K562 (cell line): ENCODE data around the gene MYMK. TPM values are rescaled to one million over a fixed set of nuclear protein-coding genes. Genes with fewer than 3 reads are reported as not detected.

ENCODE experiments used
- ATAC-seq: fragments of 200-7000 bp; cut with Tn5 transposase; 3 replicates; pipeline ENCODE4 v1.9.1; 2020; ENCODE audit warnings: moderate library complexity
- Bru-seq: library from RNA; stranded (reverse); fragments of 400-500 nt; gene quantifications from one replicate; lab custom pipeline; 2021; lab: Mats Ljungman, UMichigan
- BruChase-seq, 2 experiments: library from RNA; stranded (reverse); fragments of 400-500 nt; gene quantifications; one replicate each; lab custom pipeline; 2021; lab: Mats Ljungman, UMichigan
- BruUV-seq: library from RNA; stranded (reverse); fragments of 400-500 nt; replicated peaks from 2 replicates; lab custom pipeline; 2021; lab: Mats Ljungman, UMichigan
- CTCF ChIA-PET: fragments of 300-600 bp; formaldehyde crosslinking; extraction: SDS; loops from one replicate; lab custom pipeline; 2021; ENCODE audit warnings: low intra/inter-chr PET ratio; lab: Yijun Ruan, JAX
- POLR2A ChIA-PET: fragments of 300-600, 350-650 bp; sonication (Branson Sonifier 250); formaldehyde crosslinking; extraction: SDS; loops from one replicate; lab custom pipeline; 2021; ENCODE audit warnings: antibody characterized with exemption, inconsistent platforms; lab: Yijun Ruan, JAX
- DNase-seq, 4 experiments: peaks; one replicate each; pipeline versions ENCODE4 v3.0.0 to v3.0.0-alpha.2; 2011 to 2018; ENCODE audit warnings: low spot score in 3 of 4, mixed read lengths in 3 of 4; ENCODE audit errors: extremely low read depth in 1 of 4
- FAIRE-seq: peaks from 2 replicates; lab custom pipeline; 2011; peaks lifted over from hg19 to GRCh38; lab: Jason Lieb, UNC
- H2AFZ ChIP-seq: 2 replicates; pipeline ENCODE4 v1.6.0; 2011; ENCODE audit warnings: low read depth, low read length, control low read depth, inconsistent platforms
- H3K27ac ChIP-seq: fragments of 200-600 bp; 3 replicates; pipeline ENCODE4 v1.8.0; 2011; ENCODE audit warnings: low read depth, mild to moderate bottlenecking, control low read depth, inconsistent platforms, low read length, moderate library complexity, mixed read lengths; ENCODE audit errors: extremely low read depth
- H3K27me3 ChIP-seq, 2 experiments: fragments of 300-600 bp in 1 of 2; 2 replicates in 1 of 2; 3 replicates in 1 of 2; pipeline versions ENCODE4 v1.6.0 to v1.8.0; 2011; ENCODE audit warnings: inconsistent platforms in 2 of 2, low read length in 2 of 2, mild to moderate bottlenecking in 1 of 2, mixed read lengths in 1 of 2, moderate library complexity in 1 of 2; ENCODE audit not compliant: control insufficient read depth in 2 of 2, insufficient read depth in 2 of 2
- H3K36me3 ChIP-seq: fragments of 300-600 bp; 3 replicates; pipeline ENCODE4 v1.8.0; 2011; ENCODE audit warnings: mild to moderate bottlenecking, low read length, inconsistent platforms; ENCODE audit not compliant: control insufficient read depth, insufficient read depth
- H3K4me1 ChIP-seq, 2 experiments: fragments of 200-600 bp in 1 of 2; replicated peaks in 1 of 2; 2 replicates in 1 of 2; 3 replicates in 1 of 2; pipeline versions ENCODE4 v1.5.1 to v1.8.0; 2011; ENCODE audit warnings: inconsistent platforms in 2 of 2, low read length in 2 of 2, mild to moderate bottlenecking in 1 of 2, mixed read lengths in 1 of 2, moderate library complexity in 1 of 2; ENCODE audit not compliant: control insufficient read depth in 2 of 2, insufficient read depth in 2 of 2
- H3K4me2 ChIP-seq: 2 replicates; pipeline ENCODE4 v1.6.1; 2011; ENCODE audit warnings: low read length, control low read depth, inconsistent platforms, mixed read lengths; ENCODE audit not compliant: insufficient read depth
- H3K4me3 ChIP-seq: fragments of 200-600 bp; sonication (generic), shearing (Covaris generic); 2 replicates; pipeline ENCODE4 v1.5.1; 2016; ENCODE audit warnings: control low read depth, inconsistent platforms
- H3K79me2 ChIP-seq: fragments of 200-600 bp; 3 replicates; pipeline ENCODE4 v1.8.0; 2011; ENCODE audit warnings: low read length, inconsistent platforms; ENCODE audit not compliant: control insufficient read depth, insufficient read depth
- H3K9ac ChIP-seq, 2 experiments: 2 replicates each; pipeline versions ENCODE4 v1.6.0 to v1.6.1; 2011; ENCODE audit warnings: low read depth in 2 of 2, low read length in 2 of 2, control low read depth in 1 of 2, inconsistent platforms in 1 of 2, mild to moderate bottlenecking in 1 of 2, mixed read lengths in 1 of 2; ENCODE audit not compliant: insufficient read depth in 1 of 2
- H3K9me1 ChIP-seq: one replicate; pipeline ENCODE4 v1.6.0; 2011; ENCODE audit warnings: inconsistent platforms, mild to moderate bottlenecking, low read length, moderate library complexity; ENCODE audit not compliant: control insufficient read depth, insufficient read depth
- H3K9me3 ChIP-seq: replicated peaks from 2 replicates; pipeline ENCODE4 v1.5.1; 2011; ENCODE audit warnings: low read depth, low read length, inconsistent platforms; ENCODE audit not compliant: control insufficient read depth, insufficient read depth
- H4K20me1 ChIP-seq: replicated peaks from 2 replicates; pipeline ENCODE4 v1.6.1; 2011; ENCODE audit warnings: low read length, inconsistent platforms, mixed read lengths; ENCODE audit not compliant: control insufficient read depth, insufficient read depth
- BHLHE40 ChIP-seq: IDR thresholded peaks from 2 replicates; pipeline ENCODE4 v1.6.1; 2011; ENCODE audit warnings: low read length, improper control_type of control experiment
- BRF1 ChIP-seq: IDR thresholded peaks from 3 replicates; pipeline ENCODE4 v1.6.1; 2011; ENCODE audit warnings: borderline replicate concordance, mild to moderate bottlenecking; ENCODE audit not compliant: insufficient read length; ENCODE audit errors: extremely low read depth
- GTF2E2 ChIP-seq: fragments of 200-800 bp; sonication (Bioruptor generic); IDR thresholded peaks from 2 replicates; pipeline ENCODE4 v1.6.1; 2016; ENCODE audit warnings: missing genetic modification characterization, missing compliant biosample characterization
- RAD51 ChIP-seq: fragments of 450-650 bp; IDR thresholded peaks from 2 replicates; pipeline ENCODE4 v1.7.1; 2016; ENCODE audit warnings: low read depth, mild to moderate bottlenecking, borderline replicate concordance
- ZBTB17 ChIP-seq: fragments of 450-650 bp; formaldehyde crosslinking; IDR thresholded peaks from 2 replicates; pipeline ENCODE4 v1.4.0; 2020; ENCODE audit warnings: mild to moderate bottlenecking
- ZNF121 ChIP-seq: sonication (generic); formaldehyde crosslinking; conservative IDR thresholded peaks from 2 replicates; pipeline ENCODE4 v1.8.0; 2022; ENCODE audit warnings: missing genetic modification reagents
- ZSCAN29 ChIP-seq: fragments of 450-650 bp; IDR thresholded peaks from 2 replicates; pipeline ENCODE4 v1.6.1; 2017
- WGBS: fragments of 100-300 bp; shearing (Covaris generic); methylation state at CpG from one replicate; pipeline ENCODE4 v1.1.6; 2016; ENCODE audit warnings: low coverage, mixed read lengths; ENCODE audit not compliant: insufficient coverage; ENCODE audit errors: missing lambda C conversion rate; 5-methylcytosine and 5-hydroxymethylcytosine counted together
- in situ Hi-C: fragments of 300-500 bp; cut with MboI; formaldehyde crosslinking; loops from 4 replicates; pipeline ENCODE4 v1.15.0; 2018; ENCODE audit warnings: inconsistent platforms, mixed read lengths
- intact Hi-C: fragments of 100-400 bp; cut with micrococcal nuclease; formaldehyde crosslinking; loops from 2 replicates; pipeline ENCODE4 v1.14.2; 2022
- long read RNA-seq, 3 experiments: library from polyadenylated mRNA in 2 of 3; library from RNA in 1 of 3; unstranded in 2 of 3; stranded (forward) in 1 of 3; transcript quantifications; one replicate each; pipeline ENCODE4 v2.0.0, GENCODE V29; 2019 to 2022
- polyA minus RNA-seq, 3 experiments: library from RNA; depleted of rRNA, polyadenylated mRNA; stranded (reverse); fragments of >200 nt; gene quantifications; 2 replicates each; pipeline ENCODE4 v1.2.3, GENCODE V29; 2011
- polyA plus RNA-seq, 8 experiments: library from polyadenylated mRNA; depleted of rRNA in 4 of 8; stranded (reverse) in 5 of 8; unstranded in 3 of 8; fragments of >200 nt; fragmentation: Nextera tagmentation in 2 of 8; fragmentation: Illumina TruSeq in 1 of 8; extraction: Ambion mirVana in 2 of 8; extraction: Trizol in 1 of 8; gene quantifications; 2 replicates each; pipeline versions ENCODE4 v1.2.1 to v1.2.3, GENCODE V29; 2011 to 2014; ENCODE audit warnings: inconsistent platforms in 1 of 8, missing spikeins in 1 of 8
- total RNA-seq, 7 experiments: library from RNA; depleted of rRNA in 6 of 7; stranded (reverse); fragments of >200 nt in 6 of 7; fragmentation: Illumina TruSeq in 2 of 7; extraction: Trizol in 2 of 7; gene quantifications; 2 replicates each; pipeline versions ENCODE4 v1.2.1 to v1.2.3, GENCODE V29; 2011 to 2021; ENCODE audit warnings: low replicate concordance in 1 of 7
- TF ChIP-seq, protein P1 (sequence below): sonication (generic); formaldehyde crosslinking; IDR thresholded peaks from 2 replicates; pipeline ENCODE4 v1.9.0; 2022; ENCODE audit warnings: mild to moderate bottlenecking, missing genetic modification reagents
- TF ChIP-seq, protein P2 (sequence below): sonication (generic); formaldehyde crosslinking; IDR thresholded peaks from 2 replicates; pipeline ENCODE4 v1.8.0; 2022; ENCODE audit warnings: missing genetic modification reagents, mild to moderate bottlenecking, moderate library complexity, borderline replicate concordance
- TF ChIP-seq, protein P3 (sequence below): sonication (generic); formaldehyde crosslinking; IDR thresholded peaks from 2 replicates; pipeline ENCODE4 v1.5.0; 2020; ENCODE audit warnings: missing genetic modification reagents
- TF ChIP-seq, protein P4 (sequence below), 2 experiments: fragments of 450-650 bp; conservative IDR thresholded peaks; 2 replicates each; pipeline ENCODE4 v1.6.1; 2017; ENCODE audit warnings: mild to moderate bottlenecking in 2 of 2, moderate library complexity in 2 of 2
- TF ChIP-seq, protein P5 (sequence below): fragments of 250-450 bp; sonication (Bioruptor Pico); IDR thresholded peaks from 2 replicates; pipeline ENCODE4 v1.5.0; 2020; ENCODE audit warnings: mild to moderate bottlenecking

Gene MYMK, protein sequence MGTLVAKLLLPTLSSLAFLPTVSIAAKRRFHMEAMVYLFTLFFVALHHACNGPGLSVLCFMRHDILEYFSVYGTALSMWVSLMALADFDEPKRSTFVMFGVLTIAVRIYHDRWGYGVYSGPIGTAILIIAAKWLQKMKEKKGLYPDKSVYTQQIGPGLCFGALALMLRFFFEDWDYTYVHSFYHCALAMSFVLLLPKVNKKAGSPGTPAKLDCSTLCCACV
- not detected in 2 replicates for total RNA-seq (2011; cell fraction: chromatin; rRNA removed; ENCODE audit: low replicate concordance)
- not detected in 2 replicates for total RNA-seq (2011; cell fraction: nucleolus; rRNA removed)
- not detected in 2 replicates for total RNA-seq (2011; cell fraction: nucleoplasm; rRNA removed)
- total RNA-seq (2014; rRNA removed) (not detected in 2 replicates), total RNA-seq (2014; rRNA removed; fragmentation: Illumina TruSeq; extraction: Trizol) (not detected in 2 replicates), total RNA-seq (2015; rRNA removed; fragmentation: Illumina TruSeq; extraction: Trizol) (not detected in 2 replicates), total RNA-seq (2021) (not detected in 2 replicates), polyA plus RNA-seq (2011; rRNA removed) (not detected in 2 replicates), polyA plus RNA-seq (2014; fragmentation: Illumina TruSeq; extraction: Trizol) (not detected in 2 replicates), polyA plus RNA-seq (2014; fragmentation: Nextera tagmentation; extraction: Ambion mirVana) (not detected), polyA plus RNA-seq (2014; rRNA removed) (not detected in 2 replicates), polyA minus RNA-seq (2011; rRNA and poly(A)+ RNA removed) (not detected in 2 replicates), Bru-seq, nascent RNA (not detected), BruChase-seq, experiment 1, labeled RNA remaining after a 2-hour chase (not detected), BruChase-seq, experiment 2, labeled RNA remaining after a 6-hour chase (not detected)
- polyA plus RNA-seq (2011; cell fraction: cytosol; rRNA removed), result not detected in 2 replicates
- not detected in 2 replicates for polyA plus RNA-seq (2011; cell fraction: nucleus; rRNA removed)
- polyA plus RNA-seq (2012), result not detected in 2 replicates
- polyA minus RNA-seq (2011; cell fraction: cytosol; rRNA and poly(A)+ RNA removed), result not detected in 2 replicates
- polyA minus RNA-seq (2011; cell fraction: nucleus; rRNA and poly(A)+ RNA removed), result not detected in 2 replicates
- long read RNA-seq, experiment 1, result 0 reads
- long read RNA-seq, experiment 2, result 0 reads
- long read RNA-seq, experiment 3, result 0 reads

DNA sequence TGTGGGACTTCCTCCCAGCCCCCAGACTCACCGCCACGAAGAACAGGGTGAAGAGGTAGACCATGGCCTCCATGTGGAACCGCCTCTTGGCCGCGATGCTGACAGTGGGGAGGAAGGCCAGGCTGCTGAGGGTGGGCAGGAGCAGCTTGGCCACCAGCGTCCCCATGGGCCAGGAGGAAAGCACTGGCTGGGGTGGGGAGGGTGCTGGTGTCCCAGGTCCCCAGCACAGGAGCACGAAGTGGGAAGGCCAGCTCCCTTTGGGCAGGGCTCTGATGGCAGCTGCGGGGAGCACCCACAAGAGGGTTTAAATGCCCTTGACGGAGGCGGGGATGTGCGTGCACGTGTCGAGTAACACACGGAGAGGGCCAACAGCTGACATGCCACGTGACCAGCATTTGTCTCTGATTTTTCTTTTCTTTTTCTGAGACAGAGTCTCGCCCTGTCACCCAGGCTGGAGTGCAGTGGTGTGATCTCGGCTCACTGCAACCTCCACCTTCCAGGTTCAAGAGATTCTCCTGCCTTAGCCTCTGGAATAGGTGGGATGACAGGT, at the start of gene MYMK:
Gene MYMK (minus strand): TSS at position 281 of the 550 bp plus-strand sequence. CDS start 115 bp downstream, at position 166.
- no TSS peak for BruUV-seq
- in situ Hi-C loops, result no loop called here
- Histone ChIP-seq H3K9me3 (no peaks in the 10 kb centered on the region), H3K36me3 (no peaks in the 10 kb centered on the region), H3K9ac (no peak within 1 kb of the TSS), H3K27me3 (peaks cover 59 to 92% of the 10 kb centered on the region in 2 experiments; a peak in 4 of 5 replicates), H3K79me2 (no peaks in the 10 kb centered on the region), H2AFZ (no peak within 1 kb of the TSS), H3K9me1 (no peaks in the 10 kb centered on the region), H3K4me3 (no peak within 1 kb of the TSS), H3K4me2 (no peak within 1 kb of the TSS), H3K27ac (no peak within 1 kb of the TSS), H3K4me1 (peaks cover 0 to 19% of the 10 kb centered on the region in 2 experiments; a peak in 1 of 5 replicates), H4K20me1 (peaks cover 15% of the 10 kb centered on the region)
- intact Hi-C loops, result no loop called here
- ChIA-PET POLR2A (interaction anchor here (0.6 to 1.3 kb wide), 2 partner anchors 19 to 1101 kb away, joined by 3 to 4 read pairs; no protein-coding TSS in a partner anchor), CTCF (no interaction called here)
- DNase-seq (no peak), FAIRE-seq (no peak), ATAC-seq (no peak)
- WGBS, result 0% methylated on average over 17 of the region's 17 CpGs
- TF ChIP-seq, protein P1, sequence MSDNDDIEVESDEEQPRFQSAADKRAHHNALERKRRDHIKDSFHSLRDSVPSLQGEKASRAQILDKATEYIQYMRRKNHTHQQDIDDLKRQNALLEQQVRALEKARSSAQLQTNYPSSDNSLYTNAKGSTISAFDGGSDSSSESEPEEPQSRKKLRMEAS (CRISPR knock-in tag), result 0 out of 2 replicates have a peak, but pooled peaks have one; percentile 26
- 0 out of 2 replicates have a peak, but pooled peaks have one; percentile 16 for TF ChIP-seq BHLHE40
- TF ChIP-seq ZSCAN29, result no peak
- TF ChIP-seq GTF2E2, result no peak
- TF ChIP-seq, protein P2, sequence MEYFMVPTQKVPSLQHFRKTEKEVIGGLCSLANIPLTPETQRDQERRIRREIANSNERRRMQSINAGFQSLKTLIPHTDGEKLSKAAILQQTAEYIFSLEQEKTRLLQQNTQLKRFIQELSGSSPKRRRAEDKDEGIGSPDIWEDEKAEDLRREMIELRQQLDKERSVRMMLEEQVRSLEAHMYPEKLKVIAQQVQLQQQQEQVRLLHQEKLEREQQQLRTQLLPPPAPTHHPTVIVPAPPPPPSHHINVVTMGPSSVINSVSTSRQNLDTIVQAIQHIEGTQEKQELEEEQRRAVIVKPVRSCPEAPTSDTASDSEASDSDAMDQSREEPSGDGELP, result peak; percentile 57; the same call in 1 of the 2 replicates
- peak; percentile 59; the same call in 1 of the 2 replicates for TF ChIP-seq RAD51
- no peak for TF ChIP-seq ZBTB17
- TF ChIP-seq, protein P3, sequence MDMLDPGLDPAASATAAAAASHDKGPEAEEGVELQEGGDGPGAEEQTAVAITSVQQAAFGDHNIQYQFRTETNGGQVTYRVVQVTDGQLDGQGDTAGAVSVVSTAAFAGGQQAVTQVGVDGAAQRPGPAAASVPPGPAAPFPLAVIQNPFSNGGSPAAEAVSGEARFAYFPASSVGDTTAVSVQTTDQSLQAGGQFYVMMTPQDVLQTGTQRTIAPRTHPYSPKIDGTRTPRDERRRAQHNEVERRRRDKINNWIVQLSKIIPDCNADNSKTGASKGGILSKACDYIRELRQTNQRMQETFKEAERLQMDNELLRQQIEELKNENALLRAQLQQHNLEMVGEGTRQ (CRISPR knock-in tag), result peak; percentile 40
- TF ChIP-seq, protein P4, sequence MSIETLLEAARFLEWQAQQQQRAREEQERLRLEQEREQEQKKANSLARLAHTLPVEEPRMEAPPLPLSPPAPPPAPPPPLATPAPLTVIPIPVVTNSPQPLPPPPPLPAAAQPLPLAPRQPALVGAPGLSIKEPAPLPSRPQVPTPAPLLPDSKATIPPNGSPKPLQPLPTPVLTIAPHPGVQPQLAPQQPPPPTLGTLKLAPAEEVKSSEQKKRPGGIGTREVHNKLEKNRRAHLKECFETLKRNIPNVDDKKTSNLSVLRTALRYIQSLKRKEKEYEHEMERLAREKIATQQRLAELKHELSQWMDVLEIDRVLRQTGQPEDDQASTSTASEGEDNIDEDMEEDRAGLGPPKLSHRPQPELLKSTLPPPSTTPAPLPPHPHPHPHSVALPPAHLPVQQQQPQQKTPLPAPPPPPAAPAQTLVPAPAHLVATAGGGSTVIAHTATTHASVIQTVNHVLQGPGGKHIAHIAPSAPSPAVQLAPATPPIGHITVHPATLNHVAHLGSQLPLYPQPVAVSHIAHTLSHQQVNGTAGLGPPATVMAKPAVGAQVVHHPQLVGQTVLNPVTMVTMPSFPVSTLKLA (conservative IDR thresholded peaks at IDR 0.05), result 0 out of 4 replicates have a peak, but pooled peaks of 1 of the 2 experiments have one; percentile 25
- TF ChIP-seq ZNF121, result no peak
- TF ChIP-seq, protein P5, sequence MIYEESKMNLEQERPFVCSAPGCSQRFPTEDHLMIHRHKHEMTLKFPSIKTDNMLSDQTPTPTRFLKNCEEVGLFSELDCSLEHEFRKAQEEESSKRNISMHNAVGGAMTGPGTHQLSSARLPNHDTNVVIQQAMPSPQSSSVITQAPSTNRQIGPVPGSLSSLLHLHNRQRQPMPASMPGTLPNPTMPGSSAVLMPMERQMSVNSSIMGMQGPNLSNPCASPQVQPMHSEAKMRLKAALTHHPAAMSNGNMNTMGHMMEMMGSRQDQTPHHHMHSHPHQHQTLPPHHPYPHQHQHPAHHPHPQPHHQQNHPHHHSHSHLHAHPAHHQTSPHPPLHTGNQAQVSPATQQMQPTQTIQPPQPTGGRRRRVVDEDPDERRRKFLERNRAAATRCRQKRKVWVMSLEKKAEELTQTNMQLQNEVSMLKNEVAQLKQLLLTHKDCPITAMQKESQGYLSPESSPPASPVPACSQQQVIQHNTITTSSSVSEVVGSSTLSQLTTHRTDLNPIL (CRISPR knock-in tag), result no peak
- TF ChIP-seq BRF1, result no peak
